Neural progenitor cell (in vitro differentiated cells): Measurements from ENCODE around the gene TLR6.

Experiments used
- CTCF ChIP-seq: fragments of 200-600 bp; sonication (generic); IDR thresholded peaks from 2 replicates; pipeline ENCODE4 v1.5.1; 2017; ENCODE audit warnings: antibody characterized with exemption, mild to moderate bottlenecking
- EZH2phosphoT487 ChIP-seq: fragments of 200-600 bp; sonication (generic); IDR thresholded peaks from 2 replicates; pipeline ENCODE4 v1.6.1; 2017; ENCODE audit warnings: antibody characterized with exemption

GRCh38 chr4:38805530-38806145 lies 51.0 kb downstream of the TLR6 start:
- TF ChIP-seq CTCF = no peak
- no peak for TF ChIP-seq EZH2phosphoT487
